ENCODE results near the gene SERPINE1. TPM values are rescaled to one million over a fixed set of nuclear protein-coding genes. Genes with fewer than 3 reads are reported as not detected.

Gene SERPINE1
- total and polyA plus RNA-seq, 2 of the 13 experiments (the other 11 are each of a cell fraction or from before 2014, with no cell fraction given) = 21.2 to 1,576 TPM

- TF ChIP-seq, protein P1, sequence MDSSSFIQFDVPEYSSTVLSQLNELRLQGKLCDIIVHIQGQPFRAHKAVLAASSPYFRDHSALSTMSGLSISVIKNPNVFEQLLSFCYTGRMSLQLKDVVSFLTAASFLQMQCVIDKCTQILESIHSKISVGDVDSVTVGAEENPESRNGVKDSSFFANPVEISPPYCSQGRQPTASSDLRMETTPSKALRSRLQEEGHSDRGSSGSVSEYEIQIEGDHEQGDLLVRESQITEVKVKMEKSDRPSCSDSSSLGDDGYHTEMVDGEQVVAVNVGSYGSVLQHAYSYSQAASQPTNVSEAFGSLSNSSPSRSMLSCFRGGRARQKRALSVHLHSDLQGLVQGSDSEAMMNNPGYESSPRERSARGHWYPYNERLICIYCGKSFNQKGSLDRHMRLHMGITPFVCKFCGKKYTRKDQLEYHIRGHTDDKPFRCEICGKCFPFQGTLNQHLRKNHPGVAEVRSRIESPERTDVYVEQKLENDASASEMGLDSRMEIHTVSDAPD (CRISPR knock-in tag; IDR thresholded peaks at IDR 0.05) = peak; percentile 82; the same call in 1 of the 2 replicates
- TF ChIP-seq ASH2L (IDR thresholded peaks at IDR 0.05; ENCODE audit: insufficient read length, low read depth, low read length) (no peak), ZNF256 (CRISPR knock-in tag; conservative IDR thresholded peaks at IDR 0.05) (peak; percentile 99), ZNF282 (IDR thresholded peaks at IDR 0.05; ENCODE audit: partially characterized antibody) (no peak), NCOR1 (IDR thresholded peaks at IDR 0.05; ENCODE audit: borderline replicate concordance, low read length) (no peak), ZNF333 (CRISPR knock-in tag; IDR thresholded peaks at IDR 0.05; ENCODE audit: borderline replicate concordance) (peak; percentile 99), SKI (IDR thresholded peaks at IDR 0.05; ENCODE audit: partially characterized antibody) (no peak), ZNF792 (CRISPR knock-in tag; IDR thresholded peaks at IDR 0.05) (peak; percentile 99), NR2C2 (CRISPR knock-in tag; IDR thresholded peaks at IDR 0.05; ENCODE audit: borderline replicate concordance) (peak; percentile 38; the same call in 1 of the 2 replicates), PRPF4 (IDR thresholded peaks at IDR 0.05; ENCODE audit: low read depth, low read length, poor library complexity, severe bottlenecking) (no peak), STAG1 (CRISPR knock-in tag; IDR thresholded peaks at IDR 0.05) (no peak), ADNP (CRISPR knock-in tag; IDR thresholded peaks at IDR 0.05) (0 out of 2 replicates have a peak, but pooled peaks have one; percentile 56), ZFP82 (CRISPR knock-in tag; IDR thresholded peaks at IDR 0.05; ENCODE audit: borderline replicate concordance) (peak; percentile 90), LCORL (IDR thresholded peaks at IDR 0.05) (no peak), LCORL (CRISPR knock-in tag; IDR thresholded peaks at IDR 0.05) (peak; percentile 74; the same call in 1 of the 2 replicates), ZC3H13 (CRISPR knock-in tag; IDR thresholded peaks at IDR 0.05) (peak; percentile 95), ZFP36L2 (CRISPR knock-in tag; IDR thresholded peaks at IDR 0.05) (peak; percentile 93)
- TF ChIP-seq, protein P2, sequence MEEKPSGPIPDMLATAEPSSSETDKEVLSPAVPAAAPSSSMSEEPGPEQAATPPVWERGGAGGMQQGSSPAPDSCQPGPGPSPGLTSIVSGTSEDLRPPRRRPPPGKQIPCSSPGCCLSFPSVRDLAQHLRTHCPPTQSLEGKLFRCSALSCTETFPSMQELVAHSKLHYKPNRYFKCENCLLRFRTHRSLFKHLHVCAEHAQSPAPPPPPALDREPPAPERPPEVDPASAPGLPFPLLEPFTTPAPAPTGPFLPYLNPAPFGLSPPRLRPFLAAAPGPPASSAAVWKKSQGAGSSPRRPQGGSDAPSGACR (CRISPR knock-in tag; IDR thresholded peaks at IDR 0.05) = peak; percentile 90
- TF ChIP-seq, protein P3, sequence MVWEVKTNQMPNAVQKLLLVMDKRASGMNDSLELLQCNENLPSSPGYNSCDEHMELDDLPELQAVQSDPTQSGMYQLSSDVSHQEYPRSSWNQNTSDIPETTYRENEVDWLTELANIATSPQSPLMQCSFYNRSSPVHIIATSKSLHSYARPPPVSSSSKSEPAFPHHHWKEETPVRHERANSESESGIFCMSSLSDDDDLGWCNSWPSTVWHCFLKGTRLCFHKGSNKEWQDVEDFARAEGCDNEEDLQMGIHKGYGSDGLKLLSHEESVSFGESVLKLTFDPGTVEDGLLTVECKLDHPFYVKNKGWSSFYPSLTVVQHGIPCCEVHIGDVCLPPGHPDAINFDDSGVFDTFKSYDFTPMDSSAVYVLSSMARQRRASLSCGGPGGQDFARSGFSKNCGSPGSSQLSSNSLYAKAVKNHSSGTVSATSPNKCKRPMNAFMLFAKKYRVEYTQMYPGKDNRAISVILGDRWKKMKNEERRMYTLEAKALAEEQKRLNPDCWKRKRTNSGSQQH (CRISPR knock-in tag; IDR thresholded peaks at IDR 0.05; ENCODE audit: low read depth) = peak; percentile 100
- TF ChIP-seq, protein P4, sequence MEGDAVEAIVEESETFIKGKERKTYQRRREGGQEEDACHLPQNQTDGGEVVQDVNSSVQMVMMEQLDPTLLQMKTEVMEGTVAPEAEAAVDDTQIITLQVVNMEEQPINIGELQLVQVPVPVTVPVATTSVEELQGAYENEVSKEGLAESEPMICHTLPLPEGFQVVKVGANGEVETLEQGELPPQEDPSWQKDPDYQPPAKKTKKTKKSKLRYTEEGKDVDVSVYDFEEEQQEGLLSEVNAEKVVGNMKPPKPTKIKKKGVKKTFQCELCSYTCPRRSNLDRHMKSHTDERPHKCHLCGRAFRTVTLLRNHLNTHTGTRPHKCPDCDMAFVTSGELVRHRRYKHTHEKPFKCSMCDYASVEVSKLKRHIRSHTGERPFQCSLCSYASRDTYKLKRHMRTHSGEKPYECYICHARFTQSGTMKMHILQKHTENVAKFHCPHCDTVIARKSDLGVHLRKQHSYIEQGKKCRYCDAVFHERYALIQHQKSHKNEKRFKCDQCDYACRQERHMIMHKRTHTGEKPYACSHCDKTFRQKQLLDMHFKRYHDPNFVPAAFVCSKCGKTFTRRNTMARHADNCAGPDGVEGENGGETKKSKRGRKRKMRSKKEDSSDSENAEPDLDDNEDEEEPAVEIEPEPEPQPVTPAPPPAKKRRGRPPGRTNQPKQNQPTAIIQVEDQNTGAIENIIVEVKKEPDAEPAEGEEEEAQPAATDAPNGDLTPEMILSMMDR (CRISPR knock-in tag; IDR thresholded peaks at IDR 0.05) = 0 out of 2 replicates have a peak, but pooled peaks have one; percentile 17
- TF ChIP-seq, protein P5, sequence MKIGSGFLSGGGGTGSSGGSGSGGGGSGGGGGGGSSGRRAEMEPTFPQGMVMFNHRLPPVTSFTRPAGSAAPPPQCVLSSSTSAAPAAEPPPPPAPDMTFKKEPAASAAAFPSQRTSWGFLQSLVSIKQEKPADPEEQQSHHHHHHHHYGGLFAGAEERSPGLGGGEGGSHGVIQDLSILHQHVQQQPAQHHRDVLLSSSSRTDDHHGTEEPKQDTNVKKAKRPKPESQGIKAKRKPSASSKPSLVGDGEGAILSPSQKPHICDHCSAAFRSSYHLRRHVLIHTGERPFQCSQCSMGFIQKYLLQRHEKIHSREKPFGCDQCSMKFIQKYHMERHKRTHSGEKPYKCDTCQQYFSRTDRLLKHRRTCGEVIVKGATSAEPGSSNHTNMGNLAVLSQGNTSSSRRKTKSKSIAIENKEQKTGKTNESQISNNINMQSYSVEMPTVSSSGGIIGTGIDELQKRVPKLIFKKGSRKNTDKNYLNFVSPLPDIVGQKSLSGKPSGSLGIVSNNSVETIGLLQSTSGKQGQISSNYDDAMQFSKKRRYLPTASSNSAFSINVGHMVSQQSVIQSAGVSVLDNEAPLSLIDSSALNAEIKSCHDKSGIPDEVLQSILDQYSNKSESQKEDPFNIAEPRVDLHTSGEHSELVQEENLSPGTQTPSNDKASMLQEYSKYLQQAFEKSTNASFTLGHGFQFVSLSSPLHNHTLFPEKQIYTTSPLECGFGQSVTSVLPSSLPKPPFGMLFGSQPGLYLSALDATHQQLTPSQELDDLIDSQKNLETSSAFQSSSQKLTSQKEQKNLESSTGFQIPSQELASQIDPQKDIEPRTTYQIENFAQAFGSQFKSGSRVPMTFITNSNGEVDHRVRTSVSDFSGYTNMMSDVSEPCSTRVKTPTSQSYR (CRISPR knock-in tag; IDR thresholded peaks at IDR 0.05; ENCODE audit: borderline replicate concordance) = peak; percentile 78; the same call in 1 of the 2 replicates
Observed at GRCh38 chr7:101165075-101165957, 38.4 kb downstream of the SERPINE1 start, which contains the start of gene VGF (continued).

Measured in HepG2 (cell line).